VCaP (cell line): ENCODE measurements around the gene SLC1A2.

ENCODE experiments used
- H3K27ac ChIP-seq: fragments of 450-650 bp; 2 replicates; pipeline ENCODE4 v1.5.1; 2017
- TF ChIP-seq, protein P1 (sequence below): fragments of 450-650 bp; conservative IDR thresholded peaks from 2 replicates; pipeline ENCODE4 v1.5.1; 2017; ENCODE audit warnings: mild to moderate bottlenecking, moderate library complexity

Gene SLC1A2

DNA sequence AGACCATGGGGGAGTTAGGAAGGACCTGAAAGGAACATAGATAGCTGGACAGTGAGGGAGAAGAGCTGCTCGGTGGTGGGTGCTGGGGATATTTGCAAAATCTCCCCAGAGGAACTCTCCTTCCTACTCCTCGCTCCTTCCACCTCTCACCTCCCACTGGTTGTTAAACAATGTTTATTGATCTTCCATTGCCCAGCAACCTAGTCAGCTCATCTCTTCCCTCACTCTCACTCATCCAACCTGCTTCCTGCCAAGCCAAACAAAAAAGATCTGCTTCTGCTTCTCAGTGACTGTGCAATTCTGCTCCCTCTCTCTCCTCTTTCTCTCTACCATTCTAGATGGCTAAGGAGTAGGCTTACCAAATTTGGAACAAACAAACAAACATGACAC is 115.0 kb downstream of the SLC1A2 start:
- H3K27ac ChIP-seq = peak overlapping the region; percentile 40; the same call in 1 of the 2 replicates
- TF ChIP-seq, protein P1, sequence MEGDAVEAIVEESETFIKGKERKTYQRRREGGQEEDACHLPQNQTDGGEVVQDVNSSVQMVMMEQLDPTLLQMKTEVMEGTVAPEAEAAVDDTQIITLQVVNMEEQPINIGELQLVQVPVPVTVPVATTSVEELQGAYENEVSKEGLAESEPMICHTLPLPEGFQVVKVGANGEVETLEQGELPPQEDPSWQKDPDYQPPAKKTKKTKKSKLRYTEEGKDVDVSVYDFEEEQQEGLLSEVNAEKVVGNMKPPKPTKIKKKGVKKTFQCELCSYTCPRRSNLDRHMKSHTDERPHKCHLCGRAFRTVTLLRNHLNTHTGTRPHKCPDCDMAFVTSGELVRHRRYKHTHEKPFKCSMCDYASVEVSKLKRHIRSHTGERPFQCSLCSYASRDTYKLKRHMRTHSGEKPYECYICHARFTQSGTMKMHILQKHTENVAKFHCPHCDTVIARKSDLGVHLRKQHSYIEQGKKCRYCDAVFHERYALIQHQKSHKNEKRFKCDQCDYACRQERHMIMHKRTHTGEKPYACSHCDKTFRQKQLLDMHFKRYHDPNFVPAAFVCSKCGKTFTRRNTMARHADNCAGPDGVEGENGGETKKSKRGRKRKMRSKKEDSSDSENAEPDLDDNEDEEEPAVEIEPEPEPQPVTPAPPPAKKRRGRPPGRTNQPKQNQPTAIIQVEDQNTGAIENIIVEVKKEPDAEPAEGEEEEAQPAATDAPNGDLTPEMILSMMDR = no peak

- TF ChIP-seq, protein P1 = no peak
- H3K27ac ChIP-seq = peak overlapping the region; percentile 40; the same call in 1 of the 2 replicates
Observed at GRCh38 chr11:35303596-35304385, 115.6 kb downstream of the SLC1A2 start.

GRCh38 chr11:35302398-35302797 is 117.0 kb downstream of the SLC1A2 start:
- TF ChIP-seq, protein P1 = no peak
- no peak overlapping the region for H3K27ac ChIP-seq

DNA sequence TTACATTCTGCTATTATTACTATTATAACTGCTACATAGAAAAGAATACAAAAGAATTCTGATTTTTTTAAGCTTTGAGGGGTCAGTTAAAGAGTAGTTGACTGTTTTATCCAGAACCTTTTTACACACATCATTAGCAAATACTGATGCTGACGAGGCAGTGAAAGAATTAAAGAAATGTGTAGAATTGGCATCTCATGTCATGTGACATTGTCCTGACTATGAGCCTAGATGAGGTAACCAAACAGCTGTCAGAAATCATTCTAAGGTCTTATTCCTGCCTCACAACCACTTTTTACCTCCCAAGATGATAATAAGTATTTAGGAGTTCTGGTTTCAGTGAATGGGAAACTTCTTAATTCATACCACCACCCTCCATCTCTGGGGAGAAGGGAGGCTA is 121.0 kb downstream of the SLC1A2 start:
- no peak overlapping the region for H3K27ac ChIP-seq
- TF ChIP-seq, protein P1 = no peak

DNA sequence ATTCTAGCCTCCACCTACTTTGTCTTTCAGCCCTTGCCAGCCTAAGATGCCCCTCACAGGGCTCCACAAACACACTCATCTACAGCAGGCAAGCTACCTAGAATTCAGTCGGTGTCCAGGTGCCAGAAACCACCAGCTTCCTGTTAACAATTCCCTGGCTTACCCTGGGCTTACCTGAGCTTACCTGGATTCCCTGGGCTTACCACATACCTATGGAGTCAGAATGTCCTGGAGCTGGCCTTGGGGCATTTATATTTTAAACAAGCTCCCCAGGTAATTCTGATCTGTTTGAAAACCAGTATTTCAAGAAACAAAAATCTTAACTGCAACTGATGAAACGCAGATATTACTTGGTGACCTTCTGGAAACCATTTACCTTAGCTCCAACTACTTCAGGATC is 123.6 kb downstream of the SLC1A2 start:
- TF ChIP-seq, protein P1 = no peak
- no peak overlapping the region for H3K27ac ChIP-seq

DNA sequence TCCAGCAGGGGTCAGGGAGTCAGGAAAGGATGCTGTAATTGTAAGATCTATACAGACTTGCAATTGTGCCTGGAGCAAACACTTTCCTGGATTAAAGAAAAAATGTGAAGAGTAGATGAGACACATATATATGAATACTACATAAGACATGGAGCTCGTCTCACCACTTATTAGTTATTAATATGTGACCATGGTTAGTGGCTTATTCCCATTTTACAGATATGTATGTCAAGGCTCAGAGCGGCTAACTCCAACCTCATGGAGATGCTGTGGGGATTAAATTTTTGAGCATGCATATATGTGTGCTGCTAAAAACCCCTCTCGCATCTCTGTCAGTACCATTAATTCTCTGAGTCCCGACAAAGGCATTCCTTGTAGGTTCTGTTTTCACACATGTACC is 125.7 kb downstream of the SLC1A2 start:
- TF ChIP-seq, protein P1 = no peak
- H3K27ac ChIP-seq = no peak overlapping the region

DNA sequence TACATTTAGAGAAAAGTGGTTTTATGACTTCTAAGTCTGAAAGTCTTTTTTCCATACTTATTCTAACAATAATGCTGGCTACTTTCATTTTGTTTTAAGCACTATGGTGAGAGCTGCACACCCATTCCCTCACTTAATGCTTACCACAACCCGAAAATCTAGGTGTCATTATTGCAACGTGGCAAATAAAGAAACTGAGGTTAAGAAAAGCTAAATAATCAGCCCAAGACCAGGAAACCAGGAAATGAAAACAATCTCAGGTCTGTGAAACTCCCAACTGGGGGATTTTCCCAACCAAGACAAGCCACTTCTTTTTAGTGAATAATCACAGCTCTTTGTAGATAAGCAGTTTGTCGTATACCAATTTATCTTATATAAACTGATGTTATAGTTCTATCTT is 126.3 kb downstream of the SLC1A2 start:
- TF ChIP-seq, protein P1 = no peak
- no peak overlapping the region for H3K27ac ChIP-seq
